Astrocyte of the spinal cord (primary cell): ENCODE data around the gene SREBF2.

Experiments used
- DNase-seq: peaks from one replicate; pipeline ENCODE4 v3.0.0; 2011; ENCODE audit warnings: low read depth, low spot score
- H3K4me3 ChIP-seq: 2 replicates; pipeline ENCODE4 v1.5.1; 2011; ENCODE audit warnings: low read depth, mild to moderate bottlenecking, low read length, moderate library complexity
- CTCF ChIP-seq: IDR thresholded peaks from 2 replicates; pipeline ENCODE4 v1.5.1; 2012; ENCODE audit warnings: low read depth, mild to moderate bottlenecking, low read length, inconsistent platforms
- in situ Hi-C: cut with HindIII; loops from 2 replicates; pipeline ENCODE4 v1.10.0; 2017; ENCODE audit warnings: low sequenced_read_pairs

SREBF2 gene

GRCh38 chr22:41813726-41814410, 19.0 kb upstream of the SREBF2 start:
- DNase-seq, result no peak
- H3K4me3 ChIP-seq, result no peak overlapping the region
- in situ Hi-C loops, result no loop called here

GRCh38 chr22:41815716-41816115, 17.2 kb upstream of the SREBF2 start:
- H3K4me3 ChIP-seq, result no peak overlapping the region
- DNase-seq, result no peak
- TF ChIP-seq CTCF, result no peak
- in situ Hi-C loops, result no loop called here

More at GRCh38 chr22:41813726-41814410, 19.0 kb upstream of the SREBF2 start:
- TF ChIP-seq CTCF, result no peak

- in situ Hi-C loops, result no loop called here
These were observed 16.7 kb upstream of the SREBF2 start for GRCh38 chr22:41816241-41816640.

GRCh38 chr22:41816871-41817270, 16.0 kb upstream of the SREBF2 start:
- in situ Hi-C loops, result no loop called here
- TF ChIP-seq CTCF, result no peak
- H3K4me3 ChIP-seq, result no peak overlapping the region
- DNase-seq, result no peak

More at GRCh38 chr22:41816241-41816640, 16.7 kb upstream of the SREBF2 start:
- no peak for DNase-seq
- TF ChIP-seq CTCF, result no peak
- no peak overlapping the region for H3K4me3 ChIP-seq

GRCh38 chr22:41818011-41818410, 14.9 kb upstream of the SREBF2 start:
- no peak for TF ChIP-seq CTCF
- in situ Hi-C loops, result no loop called here
- no peak overlapping the region for H3K4me3 ChIP-seq
- no peak for DNase-seq

GRCh38 chr22:41818596-41818995, 14.3 kb upstream of the SREBF2 start:
- no peak overlapping the region for H3K4me3 ChIP-seq
- no peak for TF ChIP-seq CTCF
- no peak for DNase-seq
- in situ Hi-C loops, result no loop called here
